Measurements from ENCODE around the gene ANXA6.

The ANXA6 gene

GRCh38 chr5:151067632-151068432 is 89.7 kb downstream of the ANXA6 start:
- in situ Hi-C loops (cut with MboI; ENCODE audit: low sequenced_read_pairs): no loop called here

- in situ Hi-C loops (cut with MboI; ENCODE audit: low sequenced_read_pairs): no loop called here
These were observed 90.7 kb downstream of the ANXA6 start for GRCh38 chr5:151066920-151067319.

DNA sequence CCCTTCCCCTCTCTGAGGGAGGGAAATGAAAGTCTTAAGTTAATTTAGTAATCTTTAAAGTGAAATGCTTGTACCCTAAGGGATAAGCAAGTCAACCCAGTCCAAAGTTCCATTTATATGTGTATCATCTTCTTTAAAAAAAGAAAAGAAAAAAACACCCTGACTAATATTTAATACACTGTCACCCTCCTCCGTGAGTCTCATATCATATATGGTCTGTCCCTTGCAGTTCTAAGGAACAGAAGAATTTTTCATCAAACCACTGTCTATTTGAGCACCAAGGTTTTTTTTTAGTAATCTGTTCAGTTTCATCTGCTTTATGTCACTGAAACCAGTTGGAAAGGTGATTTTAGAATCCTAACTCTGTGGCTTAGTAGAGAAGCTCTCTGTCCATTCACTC is 92.0 kb downstream of the ANXA6 start:
- in situ Hi-C loops (cut with MboI; ENCODE audit: low sequenced_read_pairs): no loop called here

DNA sequence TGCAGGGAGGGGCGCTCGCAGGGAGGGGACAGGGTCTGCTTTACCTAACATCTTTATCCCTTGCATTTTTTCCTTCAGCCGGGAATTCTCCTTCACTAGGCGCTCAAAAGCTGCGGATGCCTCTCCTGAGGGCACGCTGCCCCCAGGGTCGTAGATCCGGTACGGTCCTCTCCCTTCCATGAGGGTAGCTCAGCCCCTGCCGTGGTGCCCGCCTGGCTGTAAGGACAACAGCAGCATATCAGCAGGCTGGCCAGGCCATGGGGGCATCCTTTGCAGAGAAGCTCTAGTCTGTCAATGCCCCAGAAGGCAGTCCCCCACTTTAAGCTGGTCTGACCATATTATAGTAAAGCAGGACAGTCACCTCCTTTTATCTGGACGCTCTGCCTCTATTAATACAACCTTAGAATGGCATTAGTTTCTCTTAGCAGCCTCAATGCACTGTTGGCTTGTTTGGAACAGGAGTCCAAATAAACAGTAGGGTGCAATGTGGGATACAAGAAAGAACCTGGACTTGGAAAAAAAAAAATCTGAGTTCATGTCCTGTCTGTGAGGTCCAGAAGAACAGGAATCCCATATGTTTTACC is 92.6 kb downstream of the ANXA6 start:
- in situ Hi-C loops (cut with MboI; ENCODE audit: low sequenced_read_pairs): no loop called here

GRCh38 chr5:151063142-151063989 is 94.2 kb downstream of the ANXA6 start:
- in situ Hi-C loops (cut with MboI; ENCODE audit: low sequenced_read_pairs): no loop called here

DNA sequence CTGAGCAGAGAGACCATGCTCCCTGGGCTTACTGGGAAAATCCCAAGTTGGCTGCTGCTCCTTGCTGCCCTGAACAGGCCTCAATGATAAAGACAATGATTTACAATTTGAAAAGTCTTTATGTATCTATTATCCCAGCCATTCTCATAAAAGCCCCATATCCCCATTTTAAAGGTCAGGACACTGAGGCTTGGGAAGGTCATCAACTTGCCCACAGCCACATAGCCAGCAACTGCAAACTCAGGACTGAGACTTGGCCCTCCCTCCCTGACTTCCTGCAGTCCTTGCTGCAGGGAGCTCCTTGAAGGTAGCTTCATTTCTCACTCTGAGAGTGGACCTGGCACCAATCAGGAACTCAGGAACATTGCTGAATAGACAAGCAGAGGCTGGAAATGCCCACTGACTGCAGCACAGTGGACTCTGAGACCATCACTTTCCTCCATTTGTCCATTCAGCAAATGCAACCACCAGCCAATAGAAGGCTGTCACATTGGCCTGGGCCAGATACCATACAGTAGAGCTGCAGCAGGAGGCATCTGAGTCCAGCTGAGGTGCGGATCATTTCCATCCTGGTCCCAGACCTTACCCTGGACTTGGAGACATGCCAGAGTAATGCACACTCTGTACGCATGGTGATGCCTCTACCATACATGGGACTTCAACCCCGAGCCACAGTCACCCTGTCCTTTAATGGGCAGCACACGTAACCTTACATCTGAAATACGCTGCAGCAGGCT is 95.0 kb downstream of the ANXA6 start:
- in situ Hi-C loops (cut with MboI; ENCODE audit: low sequenced_read_pairs): no loop called here

DNA sequence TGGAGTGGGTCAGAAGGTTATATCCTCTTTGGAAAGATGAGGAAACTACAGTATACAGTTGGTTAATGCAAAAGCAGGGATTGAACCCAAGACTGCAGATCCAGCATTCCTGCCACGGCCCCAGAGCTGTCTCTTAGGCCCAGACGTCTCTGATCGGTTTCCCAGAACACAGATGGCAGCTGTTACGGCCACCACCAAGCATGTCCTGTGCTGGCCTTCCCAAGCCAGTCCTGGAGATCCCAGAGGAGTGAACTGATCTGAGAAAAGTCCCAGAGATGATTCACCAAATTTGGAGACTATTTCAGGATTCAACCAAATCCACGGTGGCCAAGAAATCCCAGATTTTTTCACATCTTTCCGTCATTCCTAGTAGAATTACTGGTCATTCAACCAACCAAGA is 96.8 kb downstream of the ANXA6 start:
- in situ Hi-C loops (cut with MboI; ENCODE audit: low sequenced_read_pairs): no loop called here

DNA sequence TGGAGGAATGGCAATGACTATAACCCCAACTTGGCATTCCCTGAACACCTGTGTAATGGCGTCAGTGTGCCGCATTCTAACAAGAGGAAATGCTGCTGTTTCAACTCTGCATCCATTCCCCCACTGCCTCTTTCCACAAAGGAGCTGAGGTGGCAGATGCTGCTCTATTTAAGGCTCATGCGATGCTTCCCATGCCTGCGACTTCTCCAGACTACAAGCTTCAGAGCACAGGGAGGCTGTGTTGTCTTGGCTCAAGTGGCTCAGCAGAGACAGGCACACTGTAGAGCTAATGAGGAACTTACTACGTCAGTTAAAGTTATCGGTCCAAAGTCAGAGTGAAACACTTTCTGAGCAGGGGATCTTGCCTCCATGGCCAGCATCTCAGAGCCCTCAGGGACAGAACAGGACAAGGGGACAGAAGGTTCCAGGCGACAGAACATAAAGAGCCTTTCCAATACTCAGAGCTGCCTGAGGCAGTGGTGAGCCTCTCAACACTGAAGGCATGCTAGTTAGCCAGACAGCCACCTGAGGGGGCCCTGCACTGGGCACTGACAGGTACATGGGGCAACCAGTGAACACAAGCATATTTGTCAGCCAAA is 98.6 kb downstream of the ANXA6 start:
- in situ Hi-C loops (cut with MboI; ENCODE audit: low sequenced_read_pairs): loop anchor here (10.0 kb wide), 1 partner anchor 106 kb away; no protein-coding TSS in a partner anchor

GRCh38 chr5:151058301-151058700 is 99.3 kb downstream of the ANXA6 start:
- in situ Hi-C loops (cut with MboI; ENCODE audit: low sequenced_read_pairs): loop anchor here (10.0 kb wide), 1 partner anchor 106 kb away; no protein-coding TSS in a partner anchor

GRCh38 chr5:151056379-151057325 is 100.9 kb downstream of the ANXA6 start:
- in situ Hi-C loops (cut with MboI; ENCODE audit: low sequenced_read_pairs): loop anchor here (10.0 kb wide), 1 partner anchor 108 kb away; no protein-coding TSS in a partner anchor

GRCh38 chr5:151055336-151055735 is 102.2 kb downstream of the ANXA6 start:
- in situ Hi-C loops (cut with MboI; ENCODE audit: low sequenced_read_pairs): loop anchor here (10.0 kb wide), 1 partner anchor 109 kb away; no protein-coding TSS in a partner anchor

- in situ Hi-C loops (cut with MboI; ENCODE audit: low sequenced_read_pairs): loop anchor here (5.0 to 10.0 kb wide), 2 partner anchors 63 to 110 kb away; no protein-coding TSS in a partner anchor
These were observed 102.9 kb downstream of the ANXA6 start for GRCh38 chr5:151054709-151055108.

- in situ Hi-C loops (cut with MboI; ENCODE audit: low sequenced_read_pairs): loop anchor here (5.0 to 10.0 kb wide), 2 partner anchors 63 to 111 kb away; no protein-coding TSS in a partner anchor
These were observed 103.7 kb downstream of the ANXA6 start for GRCh38 chr5:151053796-151054462.

DNA sequence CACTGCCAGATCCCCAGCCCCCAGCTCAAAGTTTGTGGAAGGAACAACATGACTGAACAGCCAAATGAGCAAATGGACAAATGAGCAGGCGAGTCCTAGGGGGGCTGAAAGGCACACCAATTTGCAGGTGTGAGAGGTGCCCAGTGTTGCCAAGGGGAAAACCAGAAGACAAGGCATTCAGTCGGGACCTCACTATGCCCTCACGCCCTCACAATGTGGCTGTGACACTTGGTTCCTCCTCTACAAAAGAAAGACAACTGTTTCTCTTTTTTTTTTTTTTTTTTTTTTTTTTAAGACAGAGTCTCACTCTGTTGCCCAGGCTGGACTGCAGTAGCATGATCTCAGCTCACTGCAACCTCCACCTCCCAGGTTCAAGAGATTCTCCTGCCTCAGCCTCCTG is 104.7 kb downstream of the ANXA6 start:
- in situ Hi-C loops (cut with MboI; ENCODE audit: low sequenced_read_pairs): loop anchor here (5.0 to 10.0 kb wide), 2 partner anchors 64 to 112 kb away; no protein-coding TSS in a partner anchor

GRCh38 chr5:151051931-151052608 is 105.5 kb downstream of the ANXA6 start:
- in situ Hi-C loops (cut with MboI; ENCODE audit: low sequenced_read_pairs): loop anchor here (5.0 to 10.0 kb wide), 2 partner anchors 65 to 113 kb away; no protein-coding TSS in a partner anchor

GRCh38 chr5:151051066-151051930 is 106.3 kb downstream of the ANXA6 start:
- in situ Hi-C loops (cut with MboI; ENCODE audit: low sequenced_read_pairs): loop anchor here (5.0 to 10.0 kb wide), 2 partner anchors 66 to 114 kb away; no protein-coding TSS in a partner anchor

Data from HL-60/S4 treated with retinoic acid at 250 ng/mL for 4 days and 3 days (cell line).